Sigmoid colon (tissue), 7 donors: Measurements from ENCODE around the gene ACOT13. TPM values are rescaled to one million over a fixed set of nuclear protein-coding genes. Genes with fewer than 3 reads are reported as not detected.
A peak's percentile ranks its signal among the peaks of the same experiment; 100 is the strongest.
"Not testable (repeated sequence)": the region's sequence is repeated elsewhere in the genome, so short reads cannot be mapped to it uniquely, and the experiment has no call there.

Experiments used
- DNase-seq: peaks from one replicate; pipeline ENCODE4 v3.0.0-alpha.2; 2019
- H3K27ac ChIP-seq, 4 donors: fragments of 200-600 bp; sonication (generic); one replicate each; pipeline ENCODE4 v1.5.1; 2016 to 2019; ENCODE audit warnings: mild to moderate bottlenecking in 1 of 4
- H3K27me3 ChIP-seq, 3 donors: fragments of 200-600 bp; sonication (generic); one replicate each; pipeline ENCODE4 v1.5.1; 2019; ENCODE audit warnings: mild to moderate bottlenecking in 1 of 3
- H3K36me3 ChIP-seq, 4 donors: fragments of 200-600 bp; sonication (generic); one replicate each; pipeline ENCODE4 v1.5.1; 2016 to 2019
- H3K4me1 ChIP-seq, 4 donors: fragments of 200-600 bp; sonication (generic); one replicate each; pipeline ENCODE4 v1.5.1; 2017 to 2019
- H3K4me3 ChIP-seq, 4 donors: fragments of 200-600 bp; sonication (generic); one replicate each; pipeline ENCODE4 v1.5.1; 2017 to 2019; ENCODE audit warnings: mild to moderate bottlenecking in 2 of 4, moderate library complexity in 1 of 4
- H3K9me3 ChIP-seq, 4 donors: fragments of 200-600 bp in 3 of 4; sonication (generic) in 3 of 4; one replicate each; pipeline versions ENCODE4 v1.5.1 to v1.6.1; 2013 to 2019
- EP300 ChIP-seq, 4 donors: sonication (generic); formaldehyde crosslinking; IDR thresholded peaks; one replicate each; pipeline ENCODE4 v1.6.1; 2017; ENCODE audit warnings: antibody characterized with exemption in 4 of 4
- POLR2A ChIP-seq, 2 donors: fragments of 450-650 bp; IDR thresholded peaks; one replicate each; pipeline ENCODE4 v1.6.1; 2016; ENCODE audit warnings: antibody characterized with exemption in 2 of 2, mild to moderate bottlenecking in 2 of 2, moderate library complexity in 2 of 2
- POLR2AphosphoS5 ChIP-seq, 4 donors: sonication (generic); formaldehyde crosslinking; IDR thresholded peaks; one replicate each; pipeline ENCODE4 v1.6.1; 2017; ENCODE audit warnings: antibody characterized with exemption in 4 of 4
- WGBS, 2 donors: extraction: QIAGEN DNeasy Blood & Tissue Kit; methylation state at CpG; one replicate each; pipeline ENCODE4 v1.1.7; 2013; 5-methylcytosine and 5-hydroxymethylcytosine counted together
- intact Hi-C: fragments of 100-400 bp; cut with DNase I; formaldehyde crosslinking; loops from one replicate; pipeline ENCODE4 v1.15.1; 2023
- polyA plus RNA-seq, 3 donors: library from polyadenylated mRNA; stranded (reverse); fragments of 200-250 nt; gene quantifications; one replicate each; pipeline ENCODE4 v1.2.3, GENCODE V29; 2013
- total RNA-seq, 4 donors: library from RNA; depleted of rRNA; stranded (reverse); fragments of >200 nt; gene quantifications; one replicate each; pipeline ENCODE4 v1.1.0, GENCODE V29; 2016
- TF ChIP-seq, protein P1 (sequence below), 4 experiments: fragments of 450-650 bp in 3 of 4; fragments of 200-600 bp in 1 of 4; IDR thresholded peaks; one replicate each; pipeline ENCODE4 v1.5.1; 2016 to 2019; ENCODE audit warnings: antibody characterized with exemption in 4 of 4, mild to moderate bottlenecking in 3 of 4, moderate library complexity in 2 of 4
- donor health status: healthy with polysubstance abuse.
- donor health status: Bipolar disorder and iron deficiency.
- donor health status: healthy.

Gene ACOT13
- total and polyA plus RNA-seq, 7 donors: 5.3 to 48.6 (median 11.8) TPM

DNA sequence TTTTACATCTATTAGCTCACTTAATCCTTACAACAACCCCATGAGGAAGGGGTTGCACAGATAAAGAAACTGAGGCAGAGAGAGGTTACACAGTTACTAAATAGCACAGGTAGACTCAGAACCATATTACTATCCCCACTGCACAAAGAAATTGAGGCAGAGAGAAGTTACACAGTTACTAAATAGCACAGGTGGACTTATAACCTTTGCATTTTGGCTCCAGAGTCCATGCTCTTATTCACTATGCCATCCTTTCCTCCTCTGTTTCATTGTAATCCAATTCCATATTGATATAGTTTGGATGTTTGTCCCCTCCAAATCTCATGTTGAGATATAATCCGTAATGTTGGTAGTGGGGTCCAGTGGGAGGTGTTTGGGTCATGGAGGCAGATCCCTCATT is 3.7 kb upstream of the ACOT13 start:
- no peak for DNase-seq
- H3K4me1 ChIP-seq: peaks cover 0 to 26% (median 22%) of the 10 kb centered on the region in 4 donors
- intact Hi-C loops: loop anchor here (10.0 kb wide), 1 partner anchor 168 kb away; the partner anchor contains the start of gene ALDH5A1
- WGBS, 2 donors: 82 to 94% methylated on average over 1 of the region's 1 CpG
- TF ChIP-seq POLR2A (IDR thresholded peaks at IDR 0.05) (no peak), POLR2AphosphoS5 (IDR thresholded peaks at IDR 0.05) (no peak), EP300 (IDR thresholded peaks at IDR 0.05) (no peak)
- TF ChIP-seq, protein P1, sequence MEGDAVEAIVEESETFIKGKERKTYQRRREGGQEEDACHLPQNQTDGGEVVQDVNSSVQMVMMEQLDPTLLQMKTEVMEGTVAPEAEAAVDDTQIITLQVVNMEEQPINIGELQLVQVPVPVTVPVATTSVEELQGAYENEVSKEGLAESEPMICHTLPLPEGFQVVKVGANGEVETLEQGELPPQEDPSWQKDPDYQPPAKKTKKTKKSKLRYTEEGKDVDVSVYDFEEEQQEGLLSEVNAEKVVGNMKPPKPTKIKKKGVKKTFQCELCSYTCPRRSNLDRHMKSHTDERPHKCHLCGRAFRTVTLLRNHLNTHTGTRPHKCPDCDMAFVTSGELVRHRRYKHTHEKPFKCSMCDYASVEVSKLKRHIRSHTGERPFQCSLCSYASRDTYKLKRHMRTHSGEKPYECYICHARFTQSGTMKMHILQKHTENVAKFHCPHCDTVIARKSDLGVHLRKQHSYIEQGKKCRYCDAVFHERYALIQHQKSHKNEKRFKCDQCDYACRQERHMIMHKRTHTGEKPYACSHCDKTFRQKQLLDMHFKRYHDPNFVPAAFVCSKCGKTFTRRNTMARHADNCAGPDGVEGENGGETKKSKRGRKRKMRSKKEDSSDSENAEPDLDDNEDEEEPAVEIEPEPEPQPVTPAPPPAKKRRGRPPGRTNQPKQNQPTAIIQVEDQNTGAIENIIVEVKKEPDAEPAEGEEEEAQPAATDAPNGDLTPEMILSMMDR (IDR thresholded peaks at IDR 0.05): no peak
- peaks cover 0 to 28% (median 9%) of the 10 kb centered on the region in 4 donors for H3K36me3 ChIP-seq
- no peak overlapping the region for H3K27ac ChIP-seq
- no peaks in the 10 kb centered on the region for H3K27me3 ChIP-seq
- no peak overlapping the region for H3K4me3 ChIP-seq
- H3K9me3 ChIP-seq: no peaks in the 10 kb centered on the region

DNA sequence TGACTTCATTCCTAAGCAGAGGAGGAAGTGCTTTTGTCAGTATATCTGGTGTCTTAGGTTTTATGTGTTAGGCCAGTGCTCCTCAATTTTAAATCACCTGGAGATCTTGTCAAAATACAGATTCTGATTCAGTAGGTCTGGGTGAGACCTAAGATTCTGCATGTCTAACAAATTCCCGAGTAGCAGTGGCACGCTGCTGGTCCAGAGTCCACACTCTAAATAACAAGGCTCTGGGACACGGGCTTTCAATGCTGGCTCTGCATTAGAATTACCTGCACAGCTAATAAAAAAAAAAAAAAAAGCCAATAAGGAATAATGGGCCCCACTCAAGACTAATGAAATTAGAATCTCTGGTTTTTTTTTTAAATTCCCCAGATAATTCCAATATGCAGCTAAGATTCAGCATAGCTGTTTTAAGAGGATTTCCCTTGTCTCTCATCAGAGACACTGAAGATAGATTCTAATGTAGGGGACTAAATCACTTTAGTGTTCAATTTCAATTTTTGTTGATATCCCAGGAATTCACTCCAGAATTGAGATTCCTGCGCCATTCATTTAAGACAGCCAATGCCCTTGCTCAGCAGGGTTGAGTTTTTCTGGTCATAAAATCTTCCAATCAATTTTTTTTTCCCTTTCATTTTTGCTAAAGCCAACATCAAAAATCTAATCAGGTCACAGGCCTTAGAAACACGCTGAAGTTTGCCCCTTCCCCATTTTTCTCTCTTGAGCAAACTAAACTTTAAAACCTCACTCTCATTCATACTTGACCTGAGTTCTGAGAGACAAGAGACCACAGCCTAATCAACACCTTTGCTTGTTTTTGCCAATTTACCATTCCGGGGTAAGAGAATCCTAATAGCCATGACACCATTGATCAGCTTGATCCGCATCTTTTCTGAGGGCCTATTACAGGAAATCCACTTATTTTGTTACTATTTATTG is 2.6 kb upstream of the ACOT13 start:
- intact Hi-C loops: loop anchor here (10.0 kb wide), 1 partner anchor 170 kb away; the partner anchor contains the start of gene ALDH5A1
- Histone ChIP-seq H3K27me3 (no peaks in the 10 kb centered on the region), H3K36me3 (peaks cover 0 to 24% (median 9%) of the 10 kb centered on the region in 4 donors), H3K4me1 (peaks cover 0 to 32% (median 26%) of the 10 kb centered on the region in 4 donors), H3K4me3 (no peak overlapping the region), H3K9me3 (no peaks in the 10 kb centered on the region), H3K27ac (peak overlapping the region in 1 of 4 donors; percentile 14)
- WGBS, 2 donors: 39 to 78% methylated on average over 7 of the region's 7 CpGs
- no peak for DNase-seq
- TF ChIP-seq, protein P1 (IDR thresholded peaks at IDR 0.05): no peak
- TF ChIP-seq POLR2AphosphoS5 (IDR thresholded peaks at IDR 0.05): no peak
- TF ChIP-seq EP300 (IDR thresholded peaks at IDR 0.05): no peak
- TF ChIP-seq POLR2A (IDR thresholded peaks at IDR 0.05): no peak

DNA sequence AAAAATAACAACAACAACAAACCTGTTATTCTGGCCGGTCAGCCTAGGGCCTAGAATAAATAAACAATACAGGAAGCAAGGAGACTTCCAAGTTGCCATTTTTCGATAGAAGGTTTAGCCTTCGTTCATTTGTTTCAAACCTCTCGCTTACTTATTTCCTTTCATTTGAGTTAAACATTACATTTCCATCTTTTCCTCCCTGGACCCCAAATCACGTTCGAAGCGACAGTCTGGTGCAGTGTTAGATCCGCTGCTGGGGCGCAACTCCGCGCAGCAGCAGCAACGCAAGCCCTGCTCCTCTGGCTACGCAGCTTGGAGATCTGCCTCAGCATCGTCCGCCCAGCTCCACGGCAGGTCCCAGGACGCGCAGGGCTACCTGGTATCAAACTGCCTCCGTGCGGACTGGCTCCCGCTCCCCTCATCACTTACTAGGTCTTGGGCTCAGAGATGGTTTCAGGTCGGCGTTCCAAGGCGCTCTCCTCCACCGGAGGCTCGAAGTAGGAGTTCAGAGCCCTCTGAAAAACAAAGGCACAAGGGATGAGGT is 708 bp upstream of the ACOT13 start:
- Histone ChIP-seq H3K9me3 (no peaks in the 10 kb centered on the region), H3K4me1 (peaks cover 0 to 32% (median 26%) of the 10 kb centered on the region in 4 donors), H3K27ac (peak overlapping the region; percentile 88 to 92 (median 92)), H3K27me3 (no peaks in the 10 kb centered on the region), H3K36me3 (peaks cover 0 to 24% (median 9%) of the 10 kb centered on the region in 4 donors), H3K4me3 (peak overlapping the region; percentile 76 to 97 (median 80))
- 0 to 1% methylated on average over 26 of the region's 26 CpGs for WGBS, 2 donors
- intact Hi-C loops: loop anchor here (2.0 to 10.0 kb wide), 2 partner anchors 85 to 171 kb away; partner anchors contain the start of gene ALDH5A1
- TF ChIP-seq POLR2A (IDR thresholded peaks at IDR 0.05) (no peak), POLR2AphosphoS5 (IDR thresholded peaks at IDR 0.05) (no peak), EP300 (IDR thresholded peaks at IDR 0.05) (no peak)
- TF ChIP-seq, protein P1 (IDR thresholded peaks at IDR 0.05): no peak
- DNase-seq: peak; percentile 74

DNA sequence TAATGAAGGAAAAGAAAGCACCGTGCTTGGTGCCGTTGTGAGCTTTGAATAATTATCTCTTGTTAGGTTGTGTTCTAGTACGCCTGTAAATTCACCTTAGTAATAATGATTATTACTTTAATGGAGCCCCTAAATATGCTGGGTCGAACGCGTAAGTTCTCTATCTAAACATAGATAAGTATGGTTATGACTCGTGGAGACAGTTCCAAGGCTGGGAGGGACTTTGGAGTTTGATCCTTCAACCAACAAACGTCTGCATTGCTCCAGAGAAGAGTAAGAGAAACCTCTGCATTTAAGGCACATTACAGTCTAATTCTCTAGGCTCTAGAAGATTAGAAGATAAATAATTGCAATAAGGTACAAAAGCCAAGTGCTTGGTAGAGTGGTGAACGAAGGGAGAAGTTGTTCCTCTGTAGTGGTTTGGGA is 514 bp downstream of the ACOT13 start:
- Histone ChIP-seq H3K27ac (peak overlapping the region; percentile 88 to 92 (median 92)), H3K27me3 (no peaks in the 10 kb centered on the region), H3K4me3 (peak overlapping the region; percentile 76 to 97 (median 80)), H3K36me3 (peaks cover 0 to 18% (median 8%) of the 10 kb centered on the region in 4 donors), H3K4me1 (peaks cover 0 to 32% (median 26%) of the 10 kb centered on the region in 4 donors), H3K9me3 (no peaks in the 10 kb centered on the region)
- intact Hi-C loops: loop anchor here (1.0 to 10.0 kb wide), 3 partner anchors 53 to 173 kb away; partner anchors contain the start of gene ALDH5A1
- TF ChIP-seq POLR2A (IDR thresholded peaks at IDR 0.05) (no peak), EP300 (IDR thresholded peaks at IDR 0.05) (no peak), POLR2AphosphoS5 (IDR thresholded peaks at IDR 0.05) (no peak)
- TF ChIP-seq, protein P1 (IDR thresholded peaks at IDR 0.05): no peak
- WGBS, 2 donors: 1% methylated on average over 9 of the region's 9 CpGs
- no peak for DNase-seq

DNA sequence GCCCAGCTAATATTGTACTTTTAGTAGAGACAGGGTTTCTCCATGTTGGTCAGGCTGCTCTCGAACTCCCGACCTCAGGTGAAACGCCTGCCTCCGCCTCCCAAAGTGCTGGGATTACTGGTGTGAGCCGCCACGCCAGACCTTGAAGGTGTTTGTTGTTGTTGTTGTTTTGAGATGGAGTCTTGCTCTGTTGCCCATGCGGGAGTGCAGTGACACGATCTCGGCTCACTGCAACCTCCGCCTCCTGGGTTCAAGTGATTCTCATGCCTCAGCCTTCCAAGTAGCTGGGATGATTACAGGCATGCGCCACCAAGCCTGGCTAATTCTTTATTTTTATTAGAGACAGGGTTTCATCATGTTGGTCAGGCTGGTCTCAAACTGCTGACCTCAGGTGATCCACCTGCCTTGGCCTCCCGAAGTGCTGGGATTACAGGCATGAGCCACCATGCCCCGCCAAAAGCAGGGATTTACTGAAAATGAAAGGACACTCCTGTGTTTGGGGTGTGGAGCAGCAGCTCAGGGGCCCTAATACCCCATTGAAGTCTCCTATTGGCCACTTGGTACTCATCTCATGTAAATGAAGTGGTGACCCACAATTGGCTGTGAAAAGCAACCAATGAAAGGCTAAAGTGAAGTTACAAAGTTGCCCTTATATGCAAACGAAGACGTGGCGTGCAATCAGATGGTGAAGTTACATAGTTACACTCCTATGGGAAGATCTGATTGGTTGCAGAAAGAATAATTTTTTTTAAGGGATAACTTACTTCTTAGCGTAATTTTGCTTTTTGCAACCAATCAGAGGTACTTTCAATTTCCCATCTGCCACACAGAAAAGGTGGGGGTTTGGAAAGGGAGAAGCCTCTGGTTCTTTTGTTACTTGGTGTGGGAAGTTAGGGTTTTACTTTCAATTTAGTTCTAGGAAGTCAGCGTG is 1.5 kb downstream of the ACOT13 start:
- H3K36me3 ChIP-seq, DNase-seq, H3K27ac ChIP-seq, H3K27me3 ChIP-seq, H3K9me3 ChIP-seq: not testable (repeated sequence)
- intact Hi-C loops: loop anchor here (10.0 kb wide), 1 partner anchor 174 kb away; the partner anchor contains the start of gene ALDH5A1
- WGBS, 2 donors: 88 to 94% methylated on average over 18 of the region's 18 CpGs
- peaks cover 0 to 32% (median 26%) of the 10 kb centered on the region in 4 donors for H3K4me1 ChIP-seq
- H3K4me3 ChIP-seq: peak overlapping the region in 3 of 4 donors; percentile 76 to 97 (median 79)
